ENCODE measurements around the gene USP54. TPM values are rescaled to one million over a fixed set of nuclear protein-coding genes. Genes with fewer than 3 reads are reported as not detected.

Gene USP54
- total and polyA plus RNA-seq, 2 donors (not counting 3 experiments of a cell fraction or from before 2014, with no cell fraction given) = 9.3 to 14.2 TPM

DNA sequence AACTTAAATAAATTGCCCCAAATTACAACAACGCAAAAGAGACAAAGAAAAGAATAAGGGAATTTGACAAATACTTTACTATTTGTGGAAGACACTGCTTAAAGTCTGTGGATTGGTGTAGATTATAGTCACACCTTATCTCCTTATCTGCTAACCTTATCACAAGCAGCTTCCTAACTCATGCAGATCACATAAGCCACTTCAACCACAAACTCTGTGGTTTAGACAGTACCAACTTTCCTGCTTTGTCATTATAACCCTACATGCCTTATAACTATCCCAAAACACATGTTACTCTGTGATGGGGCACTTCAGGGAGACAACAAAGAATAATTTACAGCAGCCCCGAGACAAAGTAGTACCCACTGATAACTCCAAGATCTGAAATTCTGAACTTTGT, 53.9 kb downstream of the USP54 start:
- Histone ChIP-seq H3K27me3 (ENCODE audit: control insufficient read depth in 2 of 2, insufficient read depth in 2 of 2, low read length in 2 of 2) (no peaks in the 10 kb centered on the region), H4K20me1 (replicated peaks; ENCODE audit: control insufficient read depth, extremely low read depth, insufficient read depth, low read length) (no peaks in the 10 kb centered on the region), H3K9me1 (replicated peaks; ENCODE audit: control insufficient read depth, extremely low read depth, insufficient read depth, low read length) (no peaks in the 10 kb centered on the region), H3K9ac (replicated peaks; ENCODE audit: extremely low read depth, insufficient read depth, low read length) (no peak overlapping the region), H3K9me3 (replicated peaks; ENCODE audit: control insufficient read depth, insufficient read depth, low read length) (no peaks in the 10 kb centered on the region), H3K4me1 (ENCODE audit: control insufficient read depth, extremely low read depth, insufficient read depth, low read length) (no peaks in the 10 kb centered on the region), H3K36me3 (ENCODE audit: control insufficient read depth in 2 of 2, extremely low read depth in 1 of 2, insufficient read depth in 2 of 2, low read length in 2 of 2) (peaks cover 0 to 2% of the 10 kb centered on the region in 2 experiments), H2AFZ (ENCODE audit: low read depth, low read length) (no peak overlapping the region), H3K79me2 (ENCODE audit: control insufficient read depth, insufficient read depth, low read length) (no peaks in the 10 kb centered on the region), H3K4me3 (replicated peaks in 1 of 3; ENCODE audit: insufficient read depth in 1 of 3, low read depth in 1 of 3, low read length in 3 of 3) (no peak overlapping the region), H3K4me2 (ENCODE audit: insufficient read depth, low read length) (no peak overlapping the region), H3K27ac (ENCODE audit: insufficient read depth, low read depth, low read length) (no peak overlapping the region)
- DNase-seq (ENCODE audit: low read depth, low spot score) (no peak), FAIRE-seq (no peak)
- no peak for TF ChIP-seq POLR2AphosphoS5 (IDR thresholded peaks at IDR 0.05; ENCODE audit: insufficient read depth, low read depth, low read length)
- TF ChIP-seq FOS (IDR thresholded peaks at IDR 0.05; ENCODE audit: borderline replicate concordance, insufficient read depth, low read length) = no peak
- TF ChIP-seq, protein P1, sequence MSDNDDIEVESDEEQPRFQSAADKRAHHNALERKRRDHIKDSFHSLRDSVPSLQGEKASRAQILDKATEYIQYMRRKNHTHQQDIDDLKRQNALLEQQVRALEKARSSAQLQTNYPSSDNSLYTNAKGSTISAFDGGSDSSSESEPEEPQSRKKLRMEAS (IDR thresholded peaks at IDR 0.05; ENCODE audit: insufficient read depth, insufficient read length) = no peak
- no peak for TF ChIP-seq POLR2A (IDR thresholded peaks at IDR 0.05; ENCODE audit: low read depth, low read length)
- TF ChIP-seq, protein P2, sequence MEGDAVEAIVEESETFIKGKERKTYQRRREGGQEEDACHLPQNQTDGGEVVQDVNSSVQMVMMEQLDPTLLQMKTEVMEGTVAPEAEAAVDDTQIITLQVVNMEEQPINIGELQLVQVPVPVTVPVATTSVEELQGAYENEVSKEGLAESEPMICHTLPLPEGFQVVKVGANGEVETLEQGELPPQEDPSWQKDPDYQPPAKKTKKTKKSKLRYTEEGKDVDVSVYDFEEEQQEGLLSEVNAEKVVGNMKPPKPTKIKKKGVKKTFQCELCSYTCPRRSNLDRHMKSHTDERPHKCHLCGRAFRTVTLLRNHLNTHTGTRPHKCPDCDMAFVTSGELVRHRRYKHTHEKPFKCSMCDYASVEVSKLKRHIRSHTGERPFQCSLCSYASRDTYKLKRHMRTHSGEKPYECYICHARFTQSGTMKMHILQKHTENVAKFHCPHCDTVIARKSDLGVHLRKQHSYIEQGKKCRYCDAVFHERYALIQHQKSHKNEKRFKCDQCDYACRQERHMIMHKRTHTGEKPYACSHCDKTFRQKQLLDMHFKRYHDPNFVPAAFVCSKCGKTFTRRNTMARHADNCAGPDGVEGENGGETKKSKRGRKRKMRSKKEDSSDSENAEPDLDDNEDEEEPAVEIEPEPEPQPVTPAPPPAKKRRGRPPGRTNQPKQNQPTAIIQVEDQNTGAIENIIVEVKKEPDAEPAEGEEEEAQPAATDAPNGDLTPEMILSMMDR (IDR thresholded peaks at IDR 0.05; ENCODE audit: extremely low read depth in 1 of 2, insufficient read depth in 1 of 2, low read depth in 1 of 2, low read length in 2 of 2) = no peak
- TF ChIP-seq GATA2 (IDR thresholded peaks at IDR 0.05; ENCODE audit: insufficient read depth, insufficient read length, low read depth, low read length) = no peak
- TF ChIP-seq EZH2 (IDR thresholded peaks at IDR 0.05; ENCODE audit: borderline replicate concordance, low read depth, low read length, severe bottlenecking) = no peak
- no peak for TF ChIP-seq JUN (IDR thresholded peaks at IDR 0.05; ENCODE audit: borderline replicate concordance, insufficient read depth, insufficient read length, low read depth)
- TF ChIP-seq MYC (IDR thresholded peaks at IDR 0.05; ENCODE audit: low read depth, low read length) = no peak
- dilution Hi-C loops (cut with MboI; ENCODE audit: extremely low pct_ligation_motif_present, low sequenced_read_pairs) = loop anchor here (10.0 kb wide), 1 partner anchor 88 kb away; no protein-coding TSS in a partner anchor
- intact Hi-C loops (cut with micrococcal nuclease) = no loop called here
- CTCF ChIA-PET = interaction anchor here (1.5 kb wide), 1 partner anchor 107 kb away, joined by 5 read pairs; no protein-coding TSS in a partner anchor
- POLR2A ChIA-PET = no interaction called here
- no TSS peak for BruUV-seq (replicated peaks)

Measured in endothelial cell of umbilical vein (primary cell).